GM18873 (cell line): Measurements from ENCODE around the gene TPRN.

Experiments
- ATAC-seq: cut with Tn5 transposase; IDR thresholded peaks from one replicate; pipeline ENCODE4 v1.9.1; 2021; ENCODE audit warnings: mild to moderate bottlenecking, moderate library complexity, moderate number of reproducible peaks; ENCODE audit not compliant: unreplicated experiment, low FRiP score

TPRN gene

DNA sequence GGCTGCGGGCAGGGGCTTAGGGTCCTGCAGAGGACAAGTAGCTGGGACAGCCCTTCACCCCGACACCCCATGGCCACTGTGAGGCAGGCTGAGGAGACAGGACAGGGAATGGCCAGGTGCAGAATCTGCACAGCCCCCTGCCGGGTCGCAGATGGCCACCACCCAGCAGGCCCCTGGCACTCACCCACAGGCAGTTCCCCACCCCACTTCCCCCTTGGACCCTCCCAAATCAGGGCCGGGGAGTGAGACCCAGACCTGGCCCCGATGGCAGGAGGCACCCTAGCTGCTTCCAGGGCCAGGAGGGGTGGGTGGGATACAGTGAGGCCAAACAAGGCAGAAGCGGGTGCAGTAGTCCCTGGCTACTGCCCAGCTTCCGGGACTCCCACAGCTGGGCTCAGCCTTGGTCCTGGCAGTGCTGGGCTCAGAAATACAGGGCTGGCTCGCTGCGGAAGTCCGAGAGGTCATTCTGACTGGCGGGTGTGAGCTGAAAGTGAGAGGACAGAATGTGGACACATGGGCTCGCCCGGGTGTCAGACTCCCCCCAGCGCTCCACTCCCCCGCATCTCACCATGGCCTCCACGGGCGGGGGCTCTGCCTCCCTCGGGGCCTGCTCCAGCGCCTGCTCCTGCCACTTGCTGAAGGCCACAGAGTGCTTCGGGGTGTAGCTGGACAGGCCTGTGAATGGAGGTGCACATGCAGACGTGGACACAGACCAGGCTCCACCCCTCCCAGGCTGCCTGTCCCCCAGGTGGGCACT, 8.7 kb downstream of the TPRN start:
- no peak for ATAC-seq

DNA sequence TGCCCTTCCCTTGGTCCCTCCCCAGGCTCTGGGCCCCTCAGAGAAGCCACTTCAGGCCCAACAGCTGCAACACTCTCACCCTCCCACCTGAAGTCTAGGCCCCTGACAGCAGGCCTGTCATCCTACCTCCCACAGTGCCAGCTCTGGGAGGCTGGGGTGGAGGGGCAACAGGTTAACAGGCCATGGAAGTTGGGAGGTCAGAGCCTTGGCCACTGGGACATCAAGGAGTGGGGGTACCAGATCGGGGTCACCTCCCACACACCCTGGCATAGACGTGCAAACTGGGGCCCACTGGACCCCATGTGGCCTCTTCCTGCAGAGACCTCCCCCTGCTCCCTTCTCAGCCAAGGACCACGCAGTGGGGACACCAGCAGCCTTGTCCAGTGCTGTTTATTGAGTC, 9.3 kb downstream of the TPRN start:
- no peak for ATAC-seq

DNA sequence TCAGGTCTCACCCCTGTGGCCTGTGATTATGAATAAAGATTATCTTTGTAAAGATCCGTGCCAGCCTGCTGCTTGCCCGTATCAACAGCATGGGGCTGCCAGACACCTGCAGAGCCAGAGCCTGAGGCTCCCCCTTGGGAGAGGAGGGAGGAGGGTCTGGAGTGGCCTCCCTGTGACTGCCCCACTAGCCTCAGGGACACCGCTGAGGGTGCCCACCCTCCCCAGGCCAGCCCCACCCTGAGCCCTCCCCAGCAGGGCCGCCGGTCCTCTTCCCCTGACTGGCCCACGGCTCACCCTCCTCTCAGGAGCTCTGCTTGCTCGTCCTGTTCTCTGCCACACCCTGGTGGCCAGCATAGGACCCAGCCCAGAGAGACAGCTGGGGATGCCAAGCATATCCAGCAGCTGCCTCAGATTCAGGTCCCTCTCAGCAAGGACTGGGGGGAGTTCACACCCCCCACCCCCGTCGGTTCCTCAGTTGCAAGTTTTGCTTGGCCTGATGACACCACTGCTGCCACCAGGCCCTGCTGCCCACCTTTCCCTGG, 10.2 kb downstream of the TPRN start:
- ATAC-seq, result no peak

DNA sequence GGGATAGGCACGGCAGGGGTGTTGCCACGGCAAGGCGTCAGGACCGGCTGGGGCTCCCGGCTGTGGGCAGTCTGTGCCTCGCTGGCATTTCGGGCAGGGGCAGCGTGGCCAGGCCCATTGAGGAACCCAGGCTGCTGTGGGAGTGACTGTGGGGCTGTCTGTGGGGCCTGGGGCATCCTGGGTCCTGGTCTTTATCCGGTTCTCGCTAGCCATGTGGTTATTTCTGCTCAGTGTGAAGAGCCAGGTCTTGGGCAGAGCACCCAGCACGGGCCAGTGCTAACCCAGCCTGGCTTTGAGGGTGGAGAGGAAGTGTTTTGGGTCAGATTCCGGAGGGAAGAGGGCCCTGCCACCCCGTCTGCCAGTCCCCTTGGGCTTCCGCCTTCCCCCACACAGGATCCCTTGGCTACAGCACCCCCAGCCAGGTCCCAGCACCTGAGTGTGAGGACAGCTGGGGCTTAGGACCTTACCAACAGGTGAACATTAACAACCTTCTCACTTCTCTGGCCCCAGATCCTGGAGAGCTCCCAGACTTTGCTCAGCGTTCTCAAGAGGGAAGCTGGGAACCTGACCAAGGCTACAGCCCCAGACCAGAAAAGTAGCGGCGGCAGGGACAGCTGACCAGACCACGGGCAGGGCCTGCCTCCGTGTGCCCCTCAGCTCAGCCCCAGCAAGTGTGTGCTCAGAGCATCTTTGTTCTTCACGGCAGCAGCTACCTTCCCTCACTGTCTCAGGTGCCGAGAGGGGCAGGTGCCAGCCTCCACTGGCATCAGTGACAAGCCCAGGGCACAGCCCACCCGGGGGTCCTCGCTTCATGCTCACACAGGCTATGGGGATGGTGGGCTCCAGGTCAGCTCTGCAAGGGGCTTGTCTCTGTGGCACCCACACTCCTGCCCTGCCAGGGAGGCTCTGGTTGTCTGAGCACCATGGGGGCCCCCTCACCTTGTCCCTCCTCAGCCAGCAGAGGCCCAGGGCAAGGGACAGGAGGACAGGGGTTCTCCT, 10.9 kb downstream of the TPRN start:
- no peak for ATAC-seq

- ATAC-seq, result peak; percentile 61
Measured at GRCh38 chr9:137188490-137189296, 11.8 kb downstream of the TPRN start, which contains the start of the genes ANAPC2 and SSNA1. ANAPC2 (minus strand) TSS chr9:137188560; CDS start chr9:137188532, 28 bp downstream. SSNA1 (plus strand) TSS chr9:137188676; CDS start chr9:137188727, 51 bp downstream.

GRCh38 chr9:137188086-137188489, 12.5 kb downstream of the TPRN start:
- no peak for ATAC-seq

- no peak for ATAC-seq
Measured at GRCh38 chr9:137187386-137187785, 13.2 kb downstream of the TPRN start.

GRCh38 chr9:137186385-137186784, 14.2 kb downstream of the TPRN start:
- ATAC-seq, result no peak

GRCh38 chr9:137185921-137186320, 14.6 kb downstream of the TPRN start:
- ATAC-seq, result no peak

- ATAC-seq, result no peak
Measured at GRCh38 chr9:137184881-137185660, 15.5 kb downstream of the TPRN start.

- ATAC-seq, result no peak
Measured at GRCh38 chr9:137183980-137184595, 16.5 kb downstream of the TPRN start.

DNA sequence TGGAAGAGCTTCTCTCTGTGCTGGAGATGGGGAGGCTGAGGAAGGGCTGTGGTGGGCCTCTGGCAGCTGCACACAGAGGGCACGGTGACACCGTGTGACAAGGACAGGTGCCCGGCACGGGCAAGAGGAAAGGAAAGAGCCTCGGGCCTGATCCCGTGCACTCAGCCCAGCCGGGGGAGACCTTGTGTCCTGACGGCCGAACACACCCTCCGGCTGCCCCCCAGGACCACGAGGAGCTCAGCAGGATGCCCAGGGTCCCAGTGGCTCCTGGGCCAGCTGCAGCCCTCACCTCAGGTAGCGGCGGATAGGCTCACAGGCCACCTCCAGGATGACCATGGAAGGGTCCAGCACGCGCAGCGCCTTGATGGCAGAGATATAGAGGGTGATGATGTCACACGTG, 17.7 kb downstream of the TPRN start:
- no peak for ATAC-seq

DNA sequence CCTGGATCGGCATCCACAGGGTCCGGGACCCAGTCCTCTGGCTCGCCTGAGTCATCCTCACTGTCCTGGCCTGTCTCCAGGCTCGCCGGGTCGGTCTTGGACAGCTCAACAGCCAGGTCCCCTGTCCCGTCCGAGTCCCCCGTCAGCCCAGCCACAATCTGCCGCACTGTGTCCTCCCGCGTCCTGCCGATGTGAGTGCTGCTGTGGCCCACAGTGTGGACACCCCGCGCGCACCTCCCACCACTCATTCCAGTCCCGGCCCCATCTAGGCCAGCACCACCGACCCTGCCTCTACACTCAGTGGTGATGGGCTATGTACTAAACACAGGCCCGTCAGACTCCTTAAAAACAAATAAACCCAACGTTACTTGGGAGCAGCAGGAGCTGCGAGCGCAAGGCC, 18.9 kb downstream of the TPRN start:
- ATAC-seq, result no peak

GRCh38 chr9:137180491-137180890, 20.1 kb downstream of the TPRN start:
- no peak for ATAC-seq

- ATAC-seq, result no peak
Measured at GRCh38 chr9:137179761-137180160, 20.8 kb downstream of the TPRN start.

DNA sequence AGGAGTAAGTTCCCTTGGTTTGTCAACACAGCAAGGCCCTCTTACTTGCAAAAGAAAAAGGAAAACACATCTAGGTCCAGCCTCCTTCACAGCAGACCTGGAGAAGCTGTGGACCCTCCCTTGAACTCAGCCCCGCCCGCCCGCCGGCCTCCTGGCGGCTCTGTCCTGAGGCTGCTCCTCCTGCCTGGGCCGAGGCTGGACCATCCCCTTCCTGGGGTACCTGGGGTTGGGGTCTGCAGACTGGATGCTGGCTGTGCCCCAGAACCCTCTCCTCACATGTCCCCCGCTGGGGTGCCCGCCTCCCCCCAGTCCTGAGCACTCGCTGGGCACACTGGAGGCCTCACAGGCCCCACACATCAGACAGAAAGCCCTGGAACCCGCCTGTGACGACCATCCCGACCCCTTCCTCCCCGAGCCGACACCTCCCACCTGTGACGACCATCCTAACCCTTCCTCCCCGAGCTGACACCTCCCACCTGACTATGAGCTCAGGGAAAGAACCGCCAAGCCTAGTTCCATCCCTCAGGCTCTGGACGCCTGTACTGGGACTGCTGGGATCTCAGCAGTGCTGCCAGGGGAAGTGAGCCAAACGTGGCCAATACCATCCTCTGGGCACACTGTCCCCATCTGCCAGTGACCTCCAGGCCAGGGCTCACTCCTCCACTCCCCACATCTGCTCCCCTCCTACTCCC, 21.5 kb downstream of the TPRN start:
- ATAC-seq, result no peak

DNA sequence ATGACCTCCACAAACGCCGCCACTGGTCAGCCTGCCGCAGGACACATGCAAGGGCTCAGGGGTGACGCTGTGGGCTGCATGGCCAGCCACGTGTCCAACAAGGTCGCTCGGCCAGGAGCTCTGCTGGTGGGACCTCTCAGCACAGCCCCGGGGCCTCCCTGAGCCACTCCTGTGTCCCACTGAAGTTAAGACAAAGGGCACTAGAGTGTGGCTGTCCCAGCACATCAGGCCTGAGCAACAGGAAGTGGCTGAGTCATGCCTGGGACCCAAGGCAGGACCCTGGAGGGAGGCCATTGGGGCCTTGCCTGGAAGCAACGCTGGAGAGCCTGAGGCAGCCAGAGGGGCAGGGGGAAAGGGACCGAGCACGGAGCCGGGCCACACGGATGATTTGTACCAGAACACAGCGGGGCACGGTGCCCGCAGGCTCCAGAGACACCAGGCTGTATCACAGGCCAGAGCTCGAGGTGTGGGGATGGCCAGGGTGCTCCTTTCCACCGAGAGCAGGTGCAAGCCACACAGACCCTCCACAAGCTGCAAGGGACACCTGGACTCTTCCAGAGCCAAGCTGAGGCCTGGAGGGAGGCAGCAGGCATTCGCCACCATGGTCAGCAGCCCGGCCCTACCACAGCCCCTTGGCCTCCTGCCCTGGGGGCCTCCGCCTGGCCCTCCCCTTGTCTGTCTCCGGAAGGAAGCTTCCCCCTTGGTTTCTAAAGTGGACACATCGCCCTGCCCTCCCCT, 22.2 kb downstream of the TPRN start:
- ATAC-seq, result no peak
